Measurements from ENCODE around the gene RERG.

Gene RERG

GRCh38 chr12:15265875-15266274 lies 44.7 kb upstream of the RERG start:
- Histone ChIP-seq H3K79me2 (no peaks in the 10 kb centered on the region), H3K9me3 (ENCODE audit: control insufficient read depth, low read length) (no peaks in the 10 kb centered on the region), H3K4me2 (ENCODE audit: low read length) (no peak overlapping the region), H3K27me3 (ENCODE audit: control insufficient read depth, insufficient read depth, low read length) (no peaks in the 10 kb centered on the region), H3K36me3 (ENCODE audit: control insufficient read depth, insufficient read depth, low read length) (no peaks in the 10 kb centered on the region), H3K4me3 (ENCODE audit: low read depth, low read length) (no peak overlapping the region), H3K9ac (no peak overlapping the region), H3K4me1 (no peaks in the 10 kb centered on the region), H3K27ac (no peak overlapping the region), H2AFZ (no peak overlapping the region)
- TF ChIP-seq CTCF (IDR thresholded peaks at IDR 0.05): no peak

DNA sequence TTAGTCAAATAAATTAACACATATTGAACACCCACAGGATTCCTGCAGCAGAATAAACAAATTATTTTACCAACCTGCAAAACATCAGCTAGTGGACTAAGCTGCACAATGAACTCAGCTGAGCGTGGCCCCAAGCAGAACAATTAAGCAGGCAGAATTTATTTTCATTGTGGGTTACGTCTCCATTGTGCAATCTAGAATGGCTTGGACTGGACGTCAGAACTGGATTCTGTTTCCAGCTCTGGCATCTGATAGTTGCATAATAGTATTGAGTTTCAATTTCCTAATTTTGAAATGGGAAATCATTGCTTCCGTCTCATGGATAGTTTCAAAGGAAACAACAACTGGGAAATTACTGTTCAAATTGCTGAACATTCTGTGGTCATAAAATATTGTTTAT lies 35.5 kb upstream of the RERG start:
- H3K9ac ChIP-seq: no peak overlapping the region
- no peak for TF ChIP-seq CTCF (IDR thresholded peaks at IDR 0.05)

DNA sequence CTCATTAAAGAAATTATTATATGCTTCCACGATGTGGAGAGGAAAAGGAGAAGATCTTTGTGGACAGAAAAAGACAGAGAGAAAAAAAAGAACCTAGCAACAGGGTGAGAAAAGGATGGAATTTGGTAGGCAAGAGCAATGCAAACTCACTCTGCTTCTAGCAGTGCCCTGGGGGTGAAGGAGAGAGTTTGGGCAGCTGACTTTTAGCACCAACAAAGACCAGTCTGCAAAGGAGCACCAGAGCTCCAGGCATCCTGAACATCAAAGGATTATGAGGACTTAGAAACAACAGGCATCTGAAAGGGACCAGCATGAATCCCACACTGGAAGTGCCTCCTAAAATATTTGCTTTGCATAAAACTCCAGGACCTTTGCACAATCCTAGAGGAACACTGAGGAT lies 32.8 kb upstream of the RERG start:
- no peaks in the 10 kb centered on the region for H3K27me3 ChIP-seq (ENCODE audit: control insufficient read depth, insufficient read depth, low read length)
- H3K9me3 ChIP-seq (ENCODE audit: control insufficient read depth, low read length): no peaks in the 10 kb centered on the region
- no peak overlapping the region for H3K4me3 ChIP-seq (ENCODE audit: low read depth, low read length)
- H3K4me1 ChIP-seq: no peaks in the 10 kb centered on the region
- H2AFZ ChIP-seq: no peak overlapping the region
- H3K9ac ChIP-seq: no peak overlapping the region
- no peak for TF ChIP-seq CTCF (IDR thresholded peaks at IDR 0.05)
- H3K4me2 ChIP-seq (ENCODE audit: low read length): no peak overlapping the region
- H3K36me3 ChIP-seq (ENCODE audit: control insufficient read depth, insufficient read depth, low read length): no peaks in the 10 kb centered on the region
- H3K27ac ChIP-seq: no peak overlapping the region
- no peaks in the 10 kb centered on the region for H3K79me2 ChIP-seq

More for the DNA sequence above, 35.5 kb upstream of the RERG start:
- Histone ChIP-seq H3K79me2 (no peaks in the 10 kb centered on the region), H3K4me3 (ENCODE audit: low read depth, low read length) (no peak overlapping the region), H3K36me3 (ENCODE audit: control insufficient read depth, insufficient read depth, low read length) (no peaks in the 10 kb centered on the region), H3K4me1 (no peaks in the 10 kb centered on the region), H3K27me3 (ENCODE audit: control insufficient read depth, insufficient read depth, low read length) (no peaks in the 10 kb centered on the region), H3K4me2 (ENCODE audit: low read length) (no peak overlapping the region), H3K9me3 (ENCODE audit: control insufficient read depth, low read length) (no peaks in the 10 kb centered on the region), H2AFZ (no peak overlapping the region), H3K27ac (no peak overlapping the region)

- TF ChIP-seq CTCF (IDR thresholded peaks at IDR 0.05): no peak
- Histone ChIP-seq H3K27me3 (ENCODE audit: control insufficient read depth, insufficient read depth, low read length) (no peaks in the 10 kb centered on the region), H3K4me1 (no peaks in the 10 kb centered on the region), H3K9ac (no peak overlapping the region), H2AFZ (no peak overlapping the region), H3K27ac (no peak overlapping the region), H3K4me3 (ENCODE audit: low read depth, low read length) (no peak overlapping the region), H3K9me3 (ENCODE audit: control insufficient read depth, low read length) (no peaks in the 10 kb centered on the region), H3K4me2 (ENCODE audit: low read length) (no peak overlapping the region), H3K79me2 (no peaks in the 10 kb centered on the region), H3K36me3 (ENCODE audit: control insufficient read depth, insufficient read depth, low read length) (no peaks in the 10 kb centered on the region)
Observed at GRCh38 chr12:15244926-15245325, 23.7 kb upstream of the RERG start.

DNA sequence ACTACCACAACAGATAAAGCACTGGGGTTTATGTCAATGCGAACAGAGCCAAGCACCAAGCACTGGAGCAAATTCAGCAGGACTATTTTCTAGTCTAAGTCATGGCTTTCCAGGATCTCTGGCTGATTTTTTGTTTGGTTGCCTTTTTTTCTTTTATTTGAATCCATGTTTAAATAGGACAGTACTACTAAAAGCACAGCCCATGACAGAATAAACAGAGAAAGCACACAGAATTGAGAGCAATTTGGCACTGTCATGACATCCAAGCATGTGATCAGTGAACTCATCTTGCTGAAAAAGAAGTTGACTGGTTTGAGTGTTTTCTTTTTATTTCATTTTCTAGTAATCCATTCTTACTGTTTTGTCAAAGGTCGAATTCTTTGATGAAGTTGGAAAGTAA lies 23.1 kb upstream of the RERG start:
- H3K9me3 ChIP-seq (ENCODE audit: control insufficient read depth, low read length): no peaks in the 10 kb centered on the region
- H3K9ac ChIP-seq: no peak overlapping the region
- TF ChIP-seq CTCF (IDR thresholded peaks at IDR 0.05): no peak
- no peak overlapping the region for H2AFZ ChIP-seq
- H3K79me2 ChIP-seq: no peaks in the 10 kb centered on the region
- no peak overlapping the region for H3K27ac ChIP-seq
- no peaks in the 10 kb centered on the region for H3K36me3 ChIP-seq (ENCODE audit: control insufficient read depth, insufficient read depth, low read length)
- no peaks in the 10 kb centered on the region for H3K27me3 ChIP-seq (ENCODE audit: control insufficient read depth, insufficient read depth, low read length)
- no peak overlapping the region for H3K4me2 ChIP-seq (ENCODE audit: low read length)
- no peaks in the 10 kb centered on the region for H3K4me1 ChIP-seq
- H3K4me3 ChIP-seq (ENCODE audit: low read depth, low read length): no peak overlapping the region

Measured in parathyroid adenoma (tissue), 2 donors.